ENCODE data around the gene SLC29A3. TPM values are rescaled to one million over a fixed set of nuclear protein-coding genes. Genes with fewer than 3 reads are reported as not detected.

The SLC29A3 gene
- total RNA-seq, 1 donor from 2014 or later = 1.2 TPM

- FAIRE-seq = no peak
- no peak for DNase-seq (ENCODE audit: low spot score in 2 of 2)
These were observed 69.7 kb downstream of the SLC29A3 start for GRCh38 chr10:71388583-71389310.

- DNase-seq (ENCODE audit: low spot score in 2 of 2) (no peak), FAIRE-seq (no peak)
These were observed 70.9 kb downstream of the SLC29A3 start for GRCh38 chr10:71389768-71390460.

- DNase-seq (ENCODE audit: low spot score in 2 of 2) (peak in 1 of 2 donors; percentile 48), FAIRE-seq (no peak)
These were observed 71.4 kb downstream of the SLC29A3 start for GRCh38 chr10:71390461-71390835.

GRCh38 chr10:71390921-71391690 is 72.0 kb downstream of the SLC29A3 start:
- DNase-seq (ENCODE audit: low spot score in 2 of 2) (no peak), FAIRE-seq (no peak)

DNA sequence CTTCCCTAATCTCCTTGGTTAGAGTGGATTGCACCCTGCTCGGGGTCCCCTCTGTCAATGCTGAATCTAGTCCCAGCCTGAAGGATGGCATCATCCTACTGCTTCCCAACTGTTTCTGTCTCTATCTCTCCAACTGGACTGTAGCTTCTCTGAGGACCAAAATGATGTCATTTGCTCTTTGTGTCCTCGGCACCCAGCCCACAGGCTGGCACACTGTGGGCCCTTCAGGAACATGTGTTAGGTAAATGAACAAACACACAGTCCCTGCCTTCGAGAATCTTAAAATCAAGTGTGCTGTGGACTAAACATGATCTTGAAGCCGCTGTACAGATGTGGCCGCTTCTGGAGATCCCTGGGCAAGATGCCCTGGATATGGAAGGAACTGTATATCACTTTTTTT is 72.6 kb downstream of the SLC29A3 start:
- DNase-seq (ENCODE audit: low spot score in 2 of 2) (no peak), FAIRE-seq (no peak)

DNA sequence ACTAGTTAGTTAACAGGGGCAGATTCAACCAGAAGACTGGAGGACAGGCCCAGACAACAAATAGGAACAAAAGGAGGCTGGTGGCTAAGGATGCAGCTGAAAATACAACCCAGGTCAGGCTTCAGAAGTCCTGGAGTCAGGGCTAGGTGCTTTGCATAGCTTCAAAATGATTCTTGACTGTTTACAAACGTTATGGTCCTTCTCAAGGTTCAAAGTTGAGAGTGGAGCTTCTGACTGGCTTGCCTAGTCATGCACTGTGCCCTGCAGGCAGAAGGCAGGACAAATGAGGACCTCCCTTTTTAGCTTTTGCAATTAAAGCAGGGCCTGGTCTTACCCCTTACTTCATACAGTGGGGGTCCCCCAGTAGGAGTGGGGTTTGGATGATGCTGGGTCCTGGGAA is 73.2 kb downstream of the SLC29A3 start:
- FAIRE-seq = no peak
- no peak for DNase-seq (ENCODE audit: low spot score in 2 of 2)

- no peak for FAIRE-seq
- no peak for DNase-seq (ENCODE audit: low spot score in 2 of 2)
These were observed 74.0 kb downstream of the SLC29A3 start for GRCh38 chr10:71392791-71393781.

DNA sequence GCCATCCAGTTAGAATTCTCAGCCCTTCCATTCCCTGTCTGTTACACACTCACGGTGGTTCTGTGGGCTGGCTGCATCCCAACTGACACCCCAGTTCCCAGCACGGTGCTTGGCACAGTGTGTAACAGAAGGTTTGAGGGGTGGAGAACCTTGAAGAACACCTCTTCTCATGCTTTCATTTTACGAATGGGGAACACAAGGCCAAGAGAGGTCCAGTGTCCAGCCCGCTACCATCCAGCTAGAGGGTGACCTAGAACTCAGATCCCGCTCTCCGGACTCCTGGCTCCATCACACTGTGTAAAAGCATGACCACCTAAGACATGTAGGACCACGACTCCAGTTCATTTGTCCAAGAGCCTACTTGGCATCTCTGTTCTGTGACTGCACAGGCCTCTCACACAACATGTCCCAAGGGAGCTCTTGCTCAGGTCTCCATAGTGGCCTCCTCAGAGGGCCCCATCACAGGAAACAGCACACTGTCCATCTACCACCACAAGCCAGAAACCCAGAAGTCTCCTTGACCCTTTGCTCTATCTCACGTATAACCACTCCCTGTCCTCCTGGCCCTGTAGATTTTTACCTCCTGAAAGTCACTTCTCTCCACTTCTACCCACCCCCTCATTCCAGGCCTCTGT is 74.9 kb downstream of the SLC29A3 start:
- DNase-seq (ENCODE audit: low spot score in 2 of 2) = no peak
- no peak for FAIRE-seq

DNA sequence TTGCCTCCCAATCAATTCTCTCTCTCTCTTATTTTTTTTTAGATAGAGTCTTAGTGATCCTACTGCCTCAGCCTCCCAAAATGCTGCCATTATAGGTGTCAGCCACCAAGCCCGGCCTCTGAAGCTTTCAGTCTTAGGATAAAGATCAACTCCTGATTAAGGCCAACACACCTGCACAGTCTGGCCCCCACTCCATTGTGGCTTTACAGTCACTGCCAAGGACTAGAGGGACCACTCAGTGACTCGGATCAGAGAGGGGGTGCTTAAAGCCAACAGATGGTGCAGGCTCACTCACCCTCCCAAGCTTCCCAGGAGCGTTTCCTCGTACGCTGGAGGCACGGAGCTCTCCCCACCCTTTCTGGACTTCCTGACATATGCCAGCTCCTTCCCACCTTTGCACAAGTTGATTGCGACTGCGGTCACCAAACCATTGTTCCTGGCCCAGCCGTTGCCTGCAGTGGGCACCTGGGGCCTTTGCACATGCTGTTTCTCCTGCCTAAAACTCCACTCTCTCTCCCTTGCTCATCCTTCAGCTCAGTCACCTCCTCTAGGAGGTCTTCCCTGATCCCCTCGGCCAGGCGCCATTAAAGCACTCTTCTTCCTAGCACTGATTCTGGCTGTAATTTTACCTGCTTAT is 76.0 kb downstream of the SLC29A3 start:
- no peak for FAIRE-seq
- DNase-seq (ENCODE audit: low spot score in 2 of 2) = no peak

DNA sequence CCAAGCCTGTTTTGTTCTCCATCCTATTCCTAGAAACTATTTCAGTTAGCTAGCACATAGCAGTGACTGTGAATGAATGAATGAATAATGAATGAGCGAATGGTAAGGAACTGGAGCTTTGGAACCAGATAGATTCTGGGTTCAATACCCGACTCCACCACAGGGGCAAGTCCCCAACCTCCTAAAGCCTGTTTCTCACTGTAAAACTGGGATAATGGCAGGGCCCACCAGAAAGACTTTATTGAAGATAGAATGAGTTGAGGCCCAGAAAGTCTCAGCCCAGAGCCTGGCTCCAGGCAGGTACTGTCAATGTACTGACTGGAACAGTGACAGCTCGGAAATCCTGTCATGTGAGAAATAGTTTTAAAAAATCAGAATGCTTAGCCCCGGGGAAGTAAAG is 76.6 kb downstream of the SLC29A3 start:
- FAIRE-seq = no peak
- DNase-seq (ENCODE audit: low spot score in 2 of 2) = no peak

- DNase-seq (ENCODE audit: low spot score in 2 of 2) (peak; percentile 71 to 72), FAIRE-seq (no peak)
These were observed 77.1 kb downstream of the SLC29A3 start for GRCh38 chr10:71396084-71396710.

DNA sequence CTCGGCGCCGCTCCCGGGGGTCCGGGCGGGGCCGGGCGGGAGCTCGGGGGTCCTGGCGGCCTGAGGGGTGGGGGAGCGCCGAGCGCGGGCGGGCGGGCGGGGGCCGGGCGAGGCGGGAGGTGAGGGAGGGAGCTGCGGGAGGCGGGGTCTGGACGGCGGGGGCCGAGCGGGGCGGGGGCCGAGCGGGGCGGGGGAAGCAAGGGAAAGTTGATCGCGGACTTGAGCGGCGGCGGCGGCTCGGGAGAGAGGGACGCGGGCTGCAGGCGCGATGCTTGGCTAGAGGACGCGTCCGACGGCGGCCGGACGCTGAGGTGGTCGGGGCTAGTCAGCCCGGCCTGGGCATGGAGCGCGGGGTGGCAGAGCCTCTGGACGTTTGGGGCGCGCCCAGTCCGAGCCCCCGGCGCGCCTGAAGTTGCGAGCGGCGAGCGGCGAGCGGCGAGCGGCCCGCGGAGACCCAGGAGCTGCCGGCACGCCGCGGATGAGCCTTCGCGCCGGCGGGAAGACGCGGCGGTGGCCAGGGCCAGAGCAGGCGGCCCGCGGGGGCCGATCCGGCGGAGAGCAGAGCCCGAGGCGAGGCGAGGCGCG is 77.7 kb downstream of the SLC29A3 start, which contains the start of gene CDH23:
TSS of gene CDH23 (plus strand) at position 210 of the 585 bp plus-strand sequence. CDS start 42,912 bp downstream, outside the sequence.
- DNase-seq (ENCODE audit: low spot score in 2 of 2) = peak; percentile 72 to 73
- no peak for FAIRE-seq

- DNase-seq (ENCODE audit: low spot score in 2 of 2) (no peak), FAIRE-seq (no peak)
These were observed 78.5 kb downstream of the SLC29A3 start for GRCh38 chr10:71397296-71398212.

DNA sequence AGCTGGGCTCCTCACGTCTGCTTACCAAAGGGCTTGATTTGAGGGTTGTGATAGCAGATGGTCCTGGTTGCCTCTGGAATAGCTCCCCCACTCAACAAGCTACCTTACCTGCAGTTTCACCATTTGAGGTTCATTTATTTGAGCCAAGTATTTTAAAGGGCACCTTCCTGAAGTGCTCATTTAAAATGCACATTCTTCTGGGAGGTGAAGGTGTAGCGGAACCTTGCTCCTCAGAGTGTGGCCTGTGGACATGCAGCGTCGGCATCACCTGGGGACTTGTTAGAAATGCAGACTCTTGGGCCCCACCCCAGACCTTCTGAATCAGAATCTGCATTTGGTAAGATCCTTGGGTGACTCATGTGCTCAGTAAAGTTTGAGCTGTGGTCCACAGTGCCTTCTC is 79.9 kb downstream of the SLC29A3 start:
- no peak for FAIRE-seq
- DNase-seq (ENCODE audit: low spot score in 2 of 2) = no peak

GRCh38 chr10:71399946-71400345 is 80.9 kb downstream of the SLC29A3 start:
- DNase-seq (ENCODE audit: low spot score in 2 of 2) (no peak), FAIRE-seq (no peak)

DNA sequence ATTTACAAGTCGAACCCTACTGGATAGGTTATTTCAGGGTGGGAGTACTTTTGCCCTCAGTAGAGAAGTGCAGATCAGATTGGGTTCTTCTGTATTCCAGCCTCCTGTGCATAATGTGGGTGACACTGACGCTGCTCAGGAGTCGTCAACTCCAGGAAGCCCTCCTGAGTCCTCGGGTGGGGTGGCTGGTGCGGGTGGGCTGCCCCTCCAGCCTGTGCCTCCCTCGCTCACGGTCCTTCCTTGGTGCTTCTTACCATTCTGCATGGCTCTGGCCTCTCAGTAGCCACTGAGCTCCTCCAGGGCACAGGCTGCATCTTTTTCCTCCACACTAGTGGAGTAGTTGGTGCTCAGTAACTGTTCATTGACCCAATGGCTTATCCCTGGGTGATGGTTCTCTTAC is 82.0 kb downstream of the SLC29A3 start:
- DNase-seq (ENCODE audit: low spot score in 2 of 2) (no peak), FAIRE-seq (no peak)

DNA sequence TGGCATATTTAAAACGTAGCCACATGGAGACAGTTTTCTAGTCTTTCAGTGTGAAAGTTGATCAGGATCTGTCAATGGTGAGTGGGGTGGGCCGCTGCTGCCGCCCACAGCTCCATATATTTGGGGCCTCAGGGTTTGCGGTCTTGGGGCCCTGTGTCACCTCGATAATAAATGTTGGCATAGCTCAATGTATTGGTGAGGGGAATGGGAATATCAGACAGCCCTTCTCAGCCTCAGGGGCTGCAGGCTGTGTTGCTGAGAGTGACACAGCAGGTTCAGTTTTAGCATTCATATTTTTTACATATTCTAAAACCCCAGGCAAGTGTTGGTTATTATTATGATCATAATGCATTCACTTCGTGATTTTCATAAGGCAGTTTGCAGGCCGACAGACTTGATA is 82.9 kb downstream of the SLC29A3 start:
- FAIRE-seq (no peak), DNase-seq (ENCODE audit: low spot score in 2 of 2) (no peak)

Measured in frontal cortex (tissue), 4 donors.